ENCODE results near the gene ITPR2.

The ITPR2 gene

DNA sequence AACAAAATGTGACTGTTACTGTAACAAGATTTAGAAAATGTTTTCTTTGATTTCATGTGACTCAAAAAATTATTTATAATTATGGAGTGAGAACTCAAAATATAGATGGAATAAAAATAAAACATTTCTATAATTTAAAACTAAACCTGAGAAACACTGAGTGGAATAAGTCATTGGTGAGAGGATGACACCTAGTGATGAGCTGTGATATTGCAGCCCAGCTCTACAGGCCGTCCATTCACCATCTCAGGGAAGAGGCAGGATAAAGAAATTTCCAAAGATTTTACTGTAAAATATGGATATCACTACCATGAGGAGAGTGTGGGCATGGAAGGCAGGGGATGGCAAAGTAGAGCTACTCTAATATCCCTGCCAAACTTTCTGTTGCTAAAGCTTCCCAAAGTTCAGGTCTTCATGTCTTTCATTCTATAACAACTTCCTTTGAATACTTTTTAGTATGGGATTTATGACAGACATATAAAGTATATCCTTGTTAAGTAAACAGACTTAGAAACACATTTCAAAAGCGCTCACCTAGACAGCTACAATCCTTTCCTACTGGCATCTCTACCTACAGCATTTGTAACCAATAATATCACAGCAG, 308.0 kb downstream of the ITPR2 start:
- TF ChIP-seq POLR2AphosphoS5 (IDR thresholded peaks at IDR 0.05; ENCODE audit: low read depth, low read length) (no peak), SIN3A (IDR thresholded peaks at IDR 0.05; ENCODE audit: borderline replicate concordance, insufficient read depth, low read length) (no peak)

DNA sequence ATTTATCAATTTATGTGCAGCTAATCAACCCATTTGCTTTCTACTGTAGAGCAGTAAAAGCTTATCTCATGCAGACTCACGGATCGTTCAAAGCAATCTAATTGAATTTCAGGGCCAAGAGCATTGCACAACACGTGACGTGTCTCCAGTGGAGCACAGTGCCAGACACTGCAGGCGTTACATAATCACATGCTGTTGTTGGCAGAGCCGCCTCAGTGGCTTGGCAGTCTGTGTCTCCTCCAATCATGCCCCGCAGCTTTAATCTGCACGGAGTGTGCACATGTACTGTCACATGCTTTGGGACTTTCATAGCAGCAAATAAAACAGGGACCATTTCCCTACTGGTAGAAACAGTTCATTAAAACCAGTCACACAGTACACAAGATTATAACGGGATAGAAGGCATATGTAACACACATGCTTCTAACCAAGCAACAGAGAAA, 309.3 kb downstream of the ITPR2 start:
- TF ChIP-seq TAF1 (IDR thresholded peaks at IDR 0.05; ENCODE audit: borderline replicate concordance, insufficient read depth, low read length) (no peak), POLR2AphosphoS5 (IDR thresholded peaks at IDR 0.05; ENCODE audit: low read depth, low read length) (no peak), FOXP2 (optimal IDR thresholded peaks at IDR 0.05; ENCODE audit: borderline replicate concordance, extremely low read depth, extremely low read length, insufficient read depth) (no peak), SIN3A (IDR thresholded peaks at IDR 0.05; ENCODE audit: borderline replicate concordance, insufficient read depth, low read length) (no peak)
- TF ChIP-seq, protein P1, sequence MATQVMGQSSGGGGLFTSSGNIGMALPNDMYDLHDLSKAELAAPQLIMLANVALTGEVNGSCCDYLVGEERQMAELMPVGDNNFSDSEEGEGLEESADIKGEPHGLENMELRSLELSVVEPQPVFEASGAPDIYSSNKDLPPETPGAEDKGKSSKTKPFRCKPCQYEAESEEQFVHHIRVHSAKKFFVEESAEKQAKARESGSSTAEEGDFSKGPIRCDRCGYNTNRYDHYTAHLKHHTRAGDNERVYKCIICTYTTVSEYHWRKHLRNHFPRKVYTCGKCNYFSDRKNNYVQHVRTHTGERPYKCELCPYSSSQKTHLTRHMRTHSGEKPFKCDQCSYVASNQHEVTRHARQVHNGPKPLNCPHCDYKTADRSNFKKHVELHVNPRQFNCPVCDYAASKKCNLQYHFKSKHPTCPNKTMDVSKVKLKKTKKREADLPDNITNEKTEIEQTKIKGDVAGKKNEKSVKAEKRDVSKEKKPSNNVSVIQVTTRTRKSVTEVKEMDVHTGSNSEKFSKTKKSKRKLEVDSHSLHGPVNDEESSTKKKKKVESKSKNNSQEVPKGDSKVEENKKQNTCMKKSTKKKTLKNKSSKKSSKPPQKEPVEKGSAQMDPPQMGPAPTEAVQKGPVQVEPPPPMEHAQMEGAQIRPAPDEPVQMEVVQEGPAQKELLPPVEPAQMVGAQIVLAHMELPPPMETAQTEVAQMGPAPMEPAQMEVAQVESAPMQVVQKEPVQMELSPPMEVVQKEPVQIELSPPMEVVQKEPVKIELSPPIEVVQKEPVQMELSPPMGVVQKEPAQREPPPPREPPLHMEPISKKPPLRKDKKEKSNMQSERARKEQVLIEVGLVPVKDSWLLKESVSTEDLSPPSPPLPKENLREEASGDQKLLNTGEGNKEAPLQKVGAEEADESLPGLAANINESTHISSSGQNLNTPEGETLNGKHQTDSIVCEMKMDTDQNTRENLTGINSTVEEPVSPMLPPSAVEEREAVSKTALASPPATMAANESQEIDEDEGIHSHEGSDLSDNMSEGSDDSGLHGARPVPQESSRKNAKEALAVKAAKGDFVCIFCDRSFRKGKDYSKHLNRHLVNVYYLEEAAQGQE (IDR thresholded peaks at IDR 0.05; ENCODE audit: insufficient read depth in 1 of 2, low read depth in 2 of 2, low read length in 2 of 2): no peak

DNA sequence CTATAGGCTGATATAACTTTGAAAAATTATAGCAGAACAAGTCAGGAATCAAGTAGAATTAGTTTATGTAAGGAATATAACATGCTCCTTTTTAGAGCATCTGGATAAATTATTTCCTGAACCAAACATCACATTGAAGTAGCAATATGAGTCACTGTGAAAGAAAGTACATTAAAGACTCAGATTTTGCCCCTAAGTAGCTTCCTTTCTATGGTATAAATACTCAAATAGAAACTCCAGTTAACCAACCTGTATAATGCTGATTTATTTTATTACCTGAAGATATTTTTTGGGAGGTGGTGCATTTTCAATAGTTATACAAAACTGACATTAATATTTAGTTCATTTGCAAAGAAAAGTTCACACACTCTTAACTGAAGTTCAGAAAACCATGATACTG, 312.1 kb downstream of the ITPR2 start:
- TF ChIP-seq POLR2AphosphoS5 (IDR thresholded peaks at IDR 0.05; ENCODE audit: low read depth, low read length) (no peak), SIN3A (IDR thresholded peaks at IDR 0.05; ENCODE audit: borderline replicate concordance, insufficient read depth, low read length) (no peak), FOXP2 (optimal IDR thresholded peaks at IDR 0.05; ENCODE audit: borderline replicate concordance, extremely low read depth, extremely low read length, insufficient read depth) (no peak), TAF1 (IDR thresholded peaks at IDR 0.05; ENCODE audit: borderline replicate concordance, insufficient read depth, low read length) (no peak)
- TF ChIP-seq, protein P1 (IDR thresholded peaks at IDR 0.05; ENCODE audit: insufficient read depth in 1 of 2, low read depth in 2 of 2, low read length in 2 of 2): no peak

DNA sequence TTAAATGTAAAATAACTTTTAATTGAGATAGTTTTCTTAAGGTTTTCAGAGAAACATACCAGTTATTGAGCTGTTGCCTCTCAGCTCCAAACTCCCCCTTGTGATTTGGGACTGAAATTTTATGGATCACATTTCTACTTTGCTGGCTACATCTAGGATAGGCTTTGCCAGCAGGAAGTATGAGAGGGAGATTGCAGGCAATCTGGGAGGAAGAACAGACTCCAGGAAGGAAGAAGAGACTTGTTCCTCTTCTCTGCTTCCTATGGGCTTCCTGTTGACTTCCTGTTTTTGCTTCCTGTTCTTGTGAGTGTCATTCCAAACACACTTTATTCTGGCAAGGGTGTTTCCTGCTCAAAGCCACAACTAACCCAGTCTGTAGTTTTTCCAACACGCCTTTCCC, 312.9 kb downstream of the ITPR2 start:
- TF ChIP-seq FOXP2 (optimal IDR thresholded peaks at IDR 0.05; ENCODE audit: borderline replicate concordance, extremely low read depth, extremely low read length, insufficient read depth) (no peak), POLR2AphosphoS5 (IDR thresholded peaks at IDR 0.05; ENCODE audit: low read depth, low read length) (no peak), SIN3A (IDR thresholded peaks at IDR 0.05; ENCODE audit: borderline replicate concordance, insufficient read depth, low read length) (no peak), TAF1 (IDR thresholded peaks at IDR 0.05; ENCODE audit: borderline replicate concordance, insufficient read depth, low read length) (no peak)
- TF ChIP-seq, protein P1 (IDR thresholded peaks at IDR 0.05; ENCODE audit: insufficient read depth in 1 of 2, low read depth in 2 of 2, low read length in 2 of 2): no peak

DNA sequence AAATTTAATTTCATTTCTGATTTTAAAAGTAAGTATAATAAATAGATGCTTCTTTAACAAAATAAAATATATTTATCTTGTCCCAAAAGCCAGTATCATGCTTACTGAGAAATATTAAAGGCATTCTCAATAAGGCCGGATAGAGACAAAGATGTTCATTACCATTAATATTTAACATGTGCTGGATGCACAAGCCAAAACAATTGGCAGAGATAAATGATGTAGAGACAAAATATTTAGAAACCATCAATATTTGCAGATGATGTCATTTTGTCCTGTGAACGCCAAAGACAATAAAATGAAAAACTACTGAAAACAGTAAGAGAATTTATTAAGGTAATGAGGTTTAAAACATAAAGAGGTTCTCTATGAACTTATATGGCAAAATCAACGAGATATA, 313.5 kb downstream of the ITPR2 start:
- no peak for TF ChIP-seq FOXP2 (optimal IDR thresholded peaks at IDR 0.05; ENCODE audit: borderline replicate concordance, extremely low read depth, extremely low read length, insufficient read depth)
- no peak for TF ChIP-seq TAF1 (IDR thresholded peaks at IDR 0.05; ENCODE audit: borderline replicate concordance, insufficient read depth, low read length)

DNA sequence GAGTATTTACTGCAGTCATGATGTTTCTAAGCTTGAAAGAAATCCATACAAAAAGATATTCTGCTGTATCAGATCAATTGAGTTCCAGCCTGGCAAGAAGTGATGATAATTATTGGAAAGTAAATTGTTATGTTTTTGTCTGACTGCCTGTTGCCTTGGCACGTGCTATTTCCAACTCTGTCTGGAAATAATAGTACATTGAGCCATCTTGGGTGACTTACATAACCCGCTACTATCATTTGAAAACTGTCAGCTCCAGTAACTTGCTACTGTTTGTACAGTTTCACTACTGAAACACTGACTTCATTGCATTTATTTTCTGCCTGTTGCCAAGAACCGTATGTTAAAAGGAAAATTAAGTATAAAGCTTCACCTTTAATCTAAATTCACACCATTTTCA, 318.6 kb downstream of the ITPR2 start:
- TF ChIP-seq, protein P1 (IDR thresholded peaks at IDR 0.05; ENCODE audit: insufficient read depth in 1 of 2, low read depth in 2 of 2, low read length in 2 of 2): no peak
- TF ChIP-seq TAF1 (IDR thresholded peaks at IDR 0.05; ENCODE audit: borderline replicate concordance, insufficient read depth, low read length) (no peak), POLR2AphosphoS5 (IDR thresholded peaks at IDR 0.05; ENCODE audit: low read depth, low read length) (no peak), FOXP2 (optimal IDR thresholded peaks at IDR 0.05; ENCODE audit: borderline replicate concordance, extremely low read depth, extremely low read length, insufficient read depth) (no peak), SIN3A (IDR thresholded peaks at IDR 0.05; ENCODE audit: borderline replicate concordance, insufficient read depth, low read length) (no peak)

Measured in PFSK-1 (cell line).